GM21367 (cell line): Measurements from ENCODE around the gene NADK2.

Experiments used
- ATAC-seq: cut with Tn5 transposase; IDR thresholded peaks from one replicate; pipeline ENCODE4 v1.9.1; 2021; ENCODE audit not compliant: unreplicated experiment

Gene NADK2

GRCh38 chr5:36164461-36164860 is 77.3 kb downstream of the NADK2 start:
- ATAC-seq = no peak

- no peak for ATAC-seq
Measured at GRCh38 chr5:36162810-36163486, 78.8 kb downstream of the NADK2 start.

- no peak for ATAC-seq
Measured at GRCh38 chr5:36161361-36161760, 80.4 kb downstream of the NADK2 start.

- ATAC-seq = no peak
Measured at GRCh38 chr5:36160617-36161016, 81.1 kb downstream of the NADK2 start.

GRCh38 chr5:36158144-36158543 is 83.6 kb downstream of the NADK2 start:
- no peak for ATAC-seq

GRCh38 chr5:36156619-36157018 is 85.1 kb downstream of the NADK2 start:
- ATAC-seq = no peak

GRCh38 chr5:36156121-36156601 is 85.6 kb downstream of the NADK2 start:
- no peak for ATAC-seq

GRCh38 chr5:36155291-36155690 is 86.4 kb downstream of the NADK2 start:
- ATAC-seq = no peak

GRCh38 chr5:36153726-36154125 is 88.0 kb downstream of the NADK2 start:
- ATAC-seq = no peak

GRCh38 chr5:36153298-36153677 is 88.4 kb downstream of the NADK2 start:
- ATAC-seq = no peak

- ATAC-seq = no peak
Measured at GRCh38 chr5:36152324-36153297, 89.1 kb downstream of the NADK2 start.

- peak; percentile 98 for ATAC-seq
Measured at GRCh38 chr5:36151434-36152323, 90.0 kb downstream of the NADK2 start, which contains the start of the genes LMBRD2 and SKP2. LMBRD2 (minus strand) TSS chr5:36151887; CDS start chr5:36143349, 8,538 bp downstream. SKP2 (plus strand) TSS chr5:36152111; CDS start chr5:36152263, 152 bp downstream.

GRCh38 chr5:36150676-36151433 is 90.9 kb downstream of the NADK2 start:
- peak; percentile 26 for ATAC-seq

- no peak for ATAC-seq
Measured at GRCh38 chr5:36147681-36148080, 94.0 kb downstream of the NADK2 start.

- no peak for ATAC-seq
Measured at GRCh38 chr5:36146390-36146789, 95.3 kb downstream of the NADK2 start.

GRCh38 chr5:36145311-36145710 is 96.4 kb downstream of the NADK2 start:
- ATAC-seq = no peak
